ENCODE measurements around the gene DOCK6. TPM values are rescaled to one million over a fixed set of nuclear protein-coding genes. Genes with fewer than 3 reads are reported as not detected.

Gene DOCK6
- total and polyA plus RNA-seq, 2 of the 13 experiments (the other 11 are each of a cell fraction or from before 2014, with no cell fraction given): 5.4 to 38.1 TPM

- TF ChIP-seq ZNF660 (CRISPR knock-in tag; IDR thresholded peaks at IDR 0.05; ENCODE audit: borderline replicate concordance, low read depth): no peak
- no peak for TF ChIP-seq MBNL3 (CRISPR knock-in tag; conservative IDR thresholded peaks at IDR 0.05)
- TF ChIP-seq BHLHE40 (IDR thresholded peaks at IDR 0.05; ENCODE audit: low read length): no peak
- TF ChIP-seq, protein P1, sequence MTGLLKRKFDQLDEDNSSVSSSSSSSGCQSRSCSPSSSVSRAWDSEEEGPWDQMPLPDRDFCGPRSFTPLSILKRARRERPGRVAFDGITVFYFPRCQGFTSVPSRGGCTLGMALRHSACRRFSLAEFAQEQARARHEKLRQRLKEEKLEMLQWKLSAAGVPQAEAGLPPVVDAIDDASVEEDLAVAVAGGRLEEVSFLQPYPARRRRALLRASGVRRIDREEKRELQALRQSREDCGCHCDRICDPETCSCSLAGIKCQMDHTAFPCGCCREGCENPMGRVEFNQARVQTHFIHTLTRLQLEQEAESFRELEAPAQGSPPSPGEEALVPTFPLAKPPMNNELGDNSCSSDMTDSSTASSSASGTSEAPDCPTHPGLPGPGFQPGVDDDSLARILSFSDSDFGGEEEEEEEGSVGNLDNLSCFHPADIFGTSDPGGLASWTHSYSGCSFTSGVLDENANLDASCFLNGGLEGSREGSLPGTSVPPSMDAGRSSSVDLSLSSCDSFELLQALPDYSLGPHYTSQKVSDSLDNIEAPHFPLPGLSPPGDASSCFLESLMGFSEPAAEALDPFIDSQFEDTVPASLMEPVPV (CRISPR knock-in tag; IDR thresholded peaks at IDR 0.05): no peak
These were observed 41.2 kb downstream of the DOCK6 start (continued) for GRCh38 chr19:11221082-11221598.

- Histone ChIP-seq H3K9me3 (ENCODE audit: low read length) (peaks cover 6% of the 10 kb centered on the region; the same call in 1 of the 2 replicates), H4K20me1 (ENCODE audit: insufficient read depth, low read length) (no peaks in the 10 kb centered on the region; the same call in 1 of the 2 replicates), H3K4me1 (ENCODE audit: insufficient read depth, low read length) (no peaks in the 10 kb centered on the region), H3K4me3 (replicated peaks in 1 of 3; ENCODE audit: insufficient read depth in 1 of 3, low read depth in 2 of 3, low read length in 3 of 3) (no peak overlapping the region), H3K36me3 (replicated peaks in 1 of 2; ENCODE audit: control insufficient read depth in 1 of 2, insufficient read depth in 2 of 2, low read length in 2 of 2) (peaks cover 14 to 43% of the 10 kb centered on the region in 2 experiments; a peak in 4 of 5 replicates), H3K4me2 (ENCODE audit: low read depth, low read length) (no peak overlapping the region), H3K27me3 (ENCODE audit: control insufficient read depth in 1 of 2, insufficient read depth in 2 of 2, low read length in 2 of 2) (no peaks in the 10 kb centered on the region), H3K9ac (ENCODE audit: insufficient read depth, low read depth, low read length) (no peak overlapping the region), H3K79me2 (ENCODE audit: insufficient read depth, low read length) (no peaks in the 10 kb centered on the region), H3K27ac (ENCODE audit: extremely low read length, insufficient read depth, low read length) (no peak overlapping the region), H2AFZ (ENCODE audit: low read length) (no peak overlapping the region)
- no peak for FAIRE-seq
- no peak for DNase-seq (ENCODE audit: low spot score)
- TF ChIP-seq ZNF329 (CRISPR knock-in tag; IDR thresholded peaks at IDR 0.05; ENCODE audit: low read depth): peak; percentile 98
- no peak for TF ChIP-seq TCF12 (IDR thresholded peaks at IDR 0.05)
- no peak for TF ChIP-seq TCF12 (CRISPR knock-in tag; IDR thresholded peaks at IDR 0.05)
- in situ Hi-C loops (cut with HindIII; ENCODE audit: extremely low pct_ligation_motif_present, low pct_unique_long_range_greater_than_20kb) (no loop called here), intact Hi-C loops (cut with micrococcal nuclease; ENCODE audit: unreplicated experiment) (no loop called here)
- POLR2A ChIA-PET: interaction anchor here (1.3 kb wide), 1 partner anchor 9 kb away, joined by 3 read pairs; no protein-coding TSS in a partner anchor
- CTCF ChIA-PET (ENCODE audit: low intra/inter-chr PET ratio, low total read pairs): no interaction called here
- no peak for ATAC-seq
- BruUV-seq (replicated peaks): no TSS peak
- 98% methylated on average over 5 of the region's 6 CpGs for WGBS (ENCODE audit: low lambda C conversion rate)
These were observed 47.9 kb downstream of the DOCK6 start for GRCh38 chr19:11214387-11214786.

All from HepG2 (cell line).